ENCODE results near the gene TNNT3. TPM values are rescaled to one million over a fixed set of nuclear protein-coding genes. Genes with fewer than 3 reads are reported as not detected.

TNNT3 gene
- total and polyA plus RNA-seq, 11 donors, result 17.1 to 84.5 (median 46.4) TPM

- DNase-seq (peak in 2 of 5 donors; percentile 15 to 55), ATAC-seq (peak in 1 of 4 donors; percentile 3)
- Histone ChIP-seq H3K27ac (no peak overlapping the region), H3K4me3 (no peak overlapping the region), H3K27me3 (no peaks in the 10 kb centered on the region), H3K4me1 (peaks cover 0 to 25% (median 12%) of the 10 kb centered on the region in 12 donors), H3K9me3 (no peaks in the 10 kb centered on the region), H3K36me3 (no peaks in the 10 kb centered on the region)
- WGBS, 4 donors, result 89 to 97% (median 93%) methylated on average over 12 to 34 of the region's 34 CpGs
- TF ChIP-seq POLR2A (IDR thresholded peaks at IDR 0.05) (no peak), CTCF (IDR thresholded peaks at IDR 0.05) (no peak)
- intact Hi-C loops (cut with DNase I), result no loop called here
Measured at GRCh38 chr11:1936072-1936780, 16.7 kb downstream of the TNNT3 start.

GRCh38 chr11:1936781-1937615 is 17.5 kb downstream of the TNNT3 start:
- WGBS, 4 donors, result 88 to 95% (median 90%) methylated on average over 18 to 34 of the region's 34 CpGs
- H3K36me3 ChIP-seq, result no peaks in the 10 kb centered on the region

GRCh38 chr11:1937616-1938342 is 18.3 kb downstream of the TNNT3 start:
- TF ChIP-seq POLR2A (IDR thresholded peaks at IDR 0.05), result no peak
- Histone ChIP-seq H3K4me3 (no peak overlapping the region), H3K9me3 (no peaks in the 10 kb centered on the region), H3K27ac (peak overlapping the region in 7 of 12 donors; percentile 4 to 79 (median 74)), H3K36me3 (no peaks in the 10 kb centered on the region), H3K4me1 (peaks cover 0 to 18% (median 9%) of the 10 kb centered on the region in 12 donors), H3K27me3 (no peaks in the 10 kb centered on the region)
- 81 to 89% (median 86%) methylated on average over 16 to 35 of the region's 35 CpGs for WGBS, 4 donors
- ATAC-seq, result no peak
- intact Hi-C loops (cut with DNase I), result loop anchor here in 2 of 10 donors (1.0 kb wide), 1 partner anchor 23 kb away; no protein-coding TSS in a partner anchor
- DNase-seq, result peak in 3 of 5 donors; percentile 13 to 51 (median 20)

More at GRCh38 chr11:1936781-1937615, 17.5 kb downstream of the TNNT3 start:
- Histone ChIP-seq H3K27me3 (no peaks in the 10 kb centered on the region), H3K4me3 (no peak overlapping the region), H3K9me3 (no peaks in the 10 kb centered on the region), H3K27ac (peak overlapping the region in 1 of 12 donors; percentile 71), H3K4me1 (peaks cover 0 to 17% (median 10%) of the 10 kb centered on the region in 12 donors)
- DNase-seq, result peak in 3 of 5 donors; percentile 19 to 64 (median 30)
- peak in 1 of 4 donors; percentile 3 for ATAC-seq
- TF ChIP-seq POLR2A (IDR thresholded peaks at IDR 0.05) (no peak), CTCF (IDR thresholded peaks at IDR 0.05) (no peak)
- intact Hi-C loops (cut with DNase I), result no loop called here

GRCh38 chr11:1938343-1939005 is 19.0 kb downstream of the TNNT3 start:
- ATAC-seq (peak in 1 of 4 donors; percentile 6), DNase-seq (peak in 4 of 5 donors; percentile 7 to 47 (median 20))
- 63 to 70% (median 67%) methylated on average over 13 to 27 of the region's 27 CpGs for WGBS, 4 donors
- H3K4me3 ChIP-seq, result no peak overlapping the region
- H3K4me1 ChIP-seq, result peaks cover 0 to 19% (median 9%) of the 10 kb centered on the region in 12 donors
- intact Hi-C loops (cut with DNase I), result loop anchor here in 7 of 10 donors (1.0 kb wide), 6 partner anchors 23 to 44 kb away; no protein-coding TSS in a partner anchor
- H3K27me3 ChIP-seq, result no peaks in the 10 kb centered on the region
- H3K36me3 ChIP-seq, result no peaks in the 10 kb centered on the region
- peak overlapping the region in 11 of 12 donors; percentile 24 to 79 (median 74) for H3K27ac ChIP-seq
- TF ChIP-seq CTCF (IDR thresholded peaks at IDR 0.05) (no peak), POLR2A (IDR thresholded peaks at IDR 0.05) (no peak)
- no peaks in the 10 kb centered on the region for H3K9me3 ChIP-seq

Data from heart left ventricle (tissue), 16 donors.